Hepatocyte (in vitro differentiated cells): Measurements from ENCODE around the gene SPINT2. TPM values are rescaled to one million over a fixed set of nuclear protein-coding genes. Genes with fewer than 3 reads are reported as not detected.
"Not testable (repeated sequence)": the region's sequence is repeated elsewhere in the genome, so short reads cannot be mapped to it uniquely, and the experiment has no call there.

Experiments
- DNase-seq: peaks from one replicate; pipeline ENCODE4 v3.0.0-alpha.2; 2016; ENCODE audit warnings: low spot score
- H2AFZ ChIP-seq: fragments of 200-600 bp; sonication (generic); 2 replicates; pipeline ENCODE4 v1.6.0; 2016; ENCODE audit warnings: antibody characterized with exemption, mild to moderate bottlenecking
- H3K27ac ChIP-seq: fragments of 200-600 bp; sonication (generic); 2 replicates; pipeline ENCODE4 v1.5.1; 2016; ENCODE audit warnings: mild to moderate bottlenecking
- H3K27me3 ChIP-seq: fragments of 200-600 bp; sonication (generic); 2 replicates; pipeline ENCODE4 v1.6.1; 2016
- H3K36me3 ChIP-seq: fragments of 200-600 bp; sonication (generic); replicated peaks from 2 replicates; pipeline ENCODE4 v1.5.1; 2016; ENCODE audit warnings: low read depth; ENCODE audit not compliant: insufficient read depth
- H3K4me1 ChIP-seq: fragments of 200-600 bp; sonication (generic); 2 replicates; pipeline ENCODE4 v1.5.1; 2016; ENCODE audit warnings: mild to moderate bottlenecking, moderate library complexity; ENCODE audit not compliant: insufficient read depth
- H3K4me2 ChIP-seq: fragments of 200-600 bp; sonication (generic); 2 replicates; pipeline ENCODE4 v1.6.0; 2016
- H3K4me3 ChIP-seq: fragments of 200-600 bp; sonication (generic); 2 replicates; pipeline ENCODE4 v1.5.1; 2016; ENCODE audit warnings: mild to moderate bottlenecking
- H3K79me2 ChIP-seq: fragments of 200-600 bp; sonication (generic); 2 replicates; pipeline ENCODE4 v1.6.0; 2017; ENCODE audit warnings: mild to moderate bottlenecking
- H3K9me2 ChIP-seq: fragments of 200-600 bp; sonication (generic); replicated peaks from 2 replicates; pipeline ENCODE4 v1.6.0; 2017; ENCODE audit warnings: mild to moderate bottlenecking; ENCODE audit not compliant: insufficient read depth
- H3K9me3 ChIP-seq: fragments of 200-600 bp; sonication (generic); 2 replicates; pipeline ENCODE4 v1.5.1; 2016; ENCODE audit warnings: low read depth, mild to moderate bottlenecking
- H4K20me1 ChIP-seq: fragments of 200-600 bp; sonication (generic); 2 replicates; pipeline ENCODE4 v1.6.0; 2016; ENCODE audit warnings: mild to moderate bottlenecking; ENCODE audit not compliant: insufficient read depth, poor library complexity, severe bottlenecking
- CTCF ChIP-seq: fragments of 200-600 bp; sonication (generic); IDR thresholded peaks from 2 replicates; pipeline ENCODE4 v1.5.1; 2016; ENCODE audit warnings: antibody characterized with exemption, mild to moderate bottlenecking; ENCODE audit not compliant: poor library complexity
- EZH2 ChIP-seq: fragments of 200-600 bp; sonication (generic); IDR thresholded peaks from 2 replicates; pipeline ENCODE4 v1.6.1; 2016; ENCODE audit warnings: antibody characterized with exemption, mild to moderate bottlenecking, borderline replicate concordance
- EZH2phosphoT487 ChIP-seq: fragments of 200-600 bp; sonication (generic); IDR thresholded peaks from one replicate; pipeline ENCODE4 v1.6.1; 2018; ENCODE audit warnings: antibody characterized with exemption, mild to moderate bottlenecking, low read depth, moderate library complexity; ENCODE audit not compliant: unreplicated experiment, severe bottlenecking
- WGBS: methylation state at CpG from one replicate; pipeline ENCODE4 v1.1.6; 2016; ENCODE audit warnings: low lambda C conversion rate; ENCODE audit errors: missing lambda C conversion rate; 5-methylcytosine and 5-hydroxymethylcytosine counted together
- polyA plus RNA-seq: library from polyadenylated mRNA; unstranded; fragments of >200 nt; fragmentation: Nextera tagmentation; extraction: Ambion mirVana; gene quantifications from 2 replicates; pipeline ENCODE4 v1.2.1, GENCODE V29; 2016
- total RNA-seq: library from RNA; depleted of rRNA; stranded (reverse); fragments of >200 nt; gene quantifications from 2 replicates; pipeline ENCODE4 v1.2.3, GENCODE V29; 2014

Gene SPINT2
- total and polyA plus RNA-seq, 2 experiments from 2014 or later, result 508 to 834 TPM

- H2AFZ ChIP-seq, result no peak overlapping the region
- peaks cover 16% of the 10 kb centered on the region for H3K27me3 ChIP-seq
- no peaks in the 10 kb centered on the region for H4K20me1 ChIP-seq
These were observed 41.3 kb upstream of the SPINT2 start for GRCh38 chr19:38223119-38223523.

GRCh38 chr19:38223617-38224013 is 40.8 kb upstream of the SPINT2 start:
- 20% methylated on average over 8 of the region's 13 CpGs for WGBS
- Histone ChIP-seq H3K4me2 (peak overlapping the region; percentile 97), H4K20me1 (no peaks in the 10 kb centered on the region), H3K36me3 (no peaks in the 10 kb centered on the region), H2AFZ (peak overlapping the region; percentile 75), H3K4me1 (peaks cover 5% of the 10 kb centered on the region), H3K9me3 (no peaks in the 10 kb centered on the region), H3K27ac (no peak overlapping the region), H3K4me3 (peak overlapping the region; percentile 71), H3K9me2 (no peaks in the 10 kb centered on the region), H3K27me3 (peaks cover 18% of the 10 kb centered on the region), H3K79me2 (no peaks in the 10 kb centered on the region)
- TF ChIP-seq EZH2, result no peak
- no peak for TF ChIP-seq CTCF
- no peak for TF ChIP-seq EZH2phosphoT487
- no peak for DNase-seq

More at GRCh38 chr19:38223119-38223523, 41.3 kb upstream of the SPINT2 start:
- no peaks in the 10 kb centered on the region for H3K79me2 ChIP-seq
- H3K9me3 ChIP-seq, result no peaks in the 10 kb centered on the region
- peak overlapping the region; percentile 97 for H3K4me2 ChIP-seq
- H3K4me1 ChIP-seq, result peaks cover under 1% of the 10 kb centered on the region
- H3K27ac ChIP-seq, result no peak overlapping the region
- TF ChIP-seq EZH2phosphoT487 (no peak), CTCF (no peak), EZH2 (no peak)
- H3K9me2 ChIP-seq, result no peaks in the 10 kb centered on the region
- H3K36me3 ChIP-seq, result no peaks in the 10 kb centered on the region
- 94% methylated on average over 3 of the region's 3 CpGs for WGBS
- no peak for DNase-seq
- H3K4me3 ChIP-seq, result no peak overlapping the region

GRCh38 chr19:38224014-38224862 is 40.1 kb upstream of the SPINT2 start, which contains the start of gene DPF1:
Gene DPF1 (minus strand): TSS chr19:38224222. CDS start chr19:38224142, 80 bp downstream.
- no peak for TF ChIP-seq EZH2phosphoT487
- TF ChIP-seq CTCF, result peak; percentile 35
- TF ChIP-seq EZH2, result no peak
- H3K36me3 ChIP-seq, result no peaks in the 10 kb centered on the region
- no peak within 1 kb of the TSS for H3K27ac ChIP-seq
- H3K9me3 ChIP-seq, result no peaks in the 10 kb centered on the region
- 6% methylated on average over 16 of the region's 61 CpGs for WGBS
- H3K4me2 ChIP-seq, result peak within 1 kb of the TSS; percentile 97
- H4K20me1 ChIP-seq, result no peaks in the 10 kb centered on the region
- no peaks in the 10 kb centered on the region for H3K9me2 ChIP-seq
- H3K4me3 ChIP-seq, result peak within 1 kb of the TSS; percentile 71
- peak within 1 kb of the TSS; percentile 75 for H2AFZ ChIP-seq
- peak; percentile 90 for DNase-seq
- H3K4me1 ChIP-seq, result peaks cover 11% of the 10 kb centered on the region
- H3K79me2 ChIP-seq, result no peaks in the 10 kb centered on the region
- H3K27me3 ChIP-seq, result peaks cover 24% of the 10 kb centered on the region

GRCh38 chr19:38224863-38225218 is 39.5 kb upstream of the SPINT2 start:
- not testable (repeated sequence) for H4K20me1 ChIP-seq, H3K4me2 ChIP-seq, H3K27ac ChIP-seq, H3K9me2 ChIP-seq, H3K36me3 ChIP-seq, H3K4me3 ChIP-seq, H3K79me2 ChIP-seq, H2AFZ ChIP-seq, DNase-seq, H3K9me3 ChIP-seq
- WGBS, result 94% methylated on average over 6 of the region's 6 CpGs
- Histone ChIP-seq H3K27me3 (peaks cover 25% of the 10 kb centered on the region), H3K4me1 (peaks cover 12% of the 10 kb centered on the region)
